ENCODE data around the gene NTSR2. TPM values are rescaled to one million over a fixed set of nuclear protein-coding genes. Genes with fewer than 3 reads are reported as not detected.

Gene NTSR2
- total RNA-seq, 1 experiment from 2014 or later, result not detected

DNA sequence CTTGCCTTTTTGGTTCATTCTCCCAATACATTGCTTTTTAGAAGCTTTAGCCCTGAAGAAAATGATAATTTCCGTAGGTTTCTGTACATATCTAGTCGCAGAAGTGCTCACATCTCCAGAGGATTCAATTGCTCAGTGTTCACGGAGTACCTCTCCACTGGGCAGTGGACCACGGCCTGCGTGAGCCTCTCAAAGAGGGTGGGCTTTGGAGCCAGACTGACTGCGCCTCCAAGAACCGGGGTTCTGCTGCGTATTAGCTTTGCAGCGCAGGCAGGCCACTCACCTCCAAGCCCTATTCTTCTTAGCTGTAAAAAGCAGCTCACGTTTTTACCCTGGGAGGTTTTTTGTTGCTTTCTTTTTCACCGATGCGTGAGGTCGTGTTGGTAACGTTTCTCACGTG lies 35.4 kb downstream of the NTSR2 start:
- BruUV-seq (replicated peaks), result no TSS peak
- Mint-ChIP-seq H3K4me3 (ENCODE audit: low read depth, unreplicated experiment) (no peak overlapping the region), H3K27ac (ENCODE audit: unreplicated experiment) (no peak overlapping the region), H3K27me3 (ENCODE audit: unreplicated experiment) (peaks cover 66% of the 10 kb centered on the region), H3K36me3 (ENCODE audit: insufficient read depth, unreplicated experiment) (no peaks in the 10 kb centered on the region), H3K4me1 (ENCODE audit: low read depth, unreplicated experiment) (no peaks in the 10 kb centered on the region), H3K9me3 (ENCODE audit: low read depth, unreplicated experiment) (no peaks in the 10 kb centered on the region)
- no peak for DNase-seq
- intact Hi-C loops (cut with micrococcal nuclease; ENCODE audit: unreplicated experiment), result no loop called here
- CTCF ChIA-PET, result no interaction called here
- TF ChIP-seq, protein P1, sequence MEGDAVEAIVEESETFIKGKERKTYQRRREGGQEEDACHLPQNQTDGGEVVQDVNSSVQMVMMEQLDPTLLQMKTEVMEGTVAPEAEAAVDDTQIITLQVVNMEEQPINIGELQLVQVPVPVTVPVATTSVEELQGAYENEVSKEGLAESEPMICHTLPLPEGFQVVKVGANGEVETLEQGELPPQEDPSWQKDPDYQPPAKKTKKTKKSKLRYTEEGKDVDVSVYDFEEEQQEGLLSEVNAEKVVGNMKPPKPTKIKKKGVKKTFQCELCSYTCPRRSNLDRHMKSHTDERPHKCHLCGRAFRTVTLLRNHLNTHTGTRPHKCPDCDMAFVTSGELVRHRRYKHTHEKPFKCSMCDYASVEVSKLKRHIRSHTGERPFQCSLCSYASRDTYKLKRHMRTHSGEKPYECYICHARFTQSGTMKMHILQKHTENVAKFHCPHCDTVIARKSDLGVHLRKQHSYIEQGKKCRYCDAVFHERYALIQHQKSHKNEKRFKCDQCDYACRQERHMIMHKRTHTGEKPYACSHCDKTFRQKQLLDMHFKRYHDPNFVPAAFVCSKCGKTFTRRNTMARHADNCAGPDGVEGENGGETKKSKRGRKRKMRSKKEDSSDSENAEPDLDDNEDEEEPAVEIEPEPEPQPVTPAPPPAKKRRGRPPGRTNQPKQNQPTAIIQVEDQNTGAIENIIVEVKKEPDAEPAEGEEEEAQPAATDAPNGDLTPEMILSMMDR (IDR thresholded peaks at IDR 0.05; ENCODE audit: unreplicated experiment), result no peak

DNA sequence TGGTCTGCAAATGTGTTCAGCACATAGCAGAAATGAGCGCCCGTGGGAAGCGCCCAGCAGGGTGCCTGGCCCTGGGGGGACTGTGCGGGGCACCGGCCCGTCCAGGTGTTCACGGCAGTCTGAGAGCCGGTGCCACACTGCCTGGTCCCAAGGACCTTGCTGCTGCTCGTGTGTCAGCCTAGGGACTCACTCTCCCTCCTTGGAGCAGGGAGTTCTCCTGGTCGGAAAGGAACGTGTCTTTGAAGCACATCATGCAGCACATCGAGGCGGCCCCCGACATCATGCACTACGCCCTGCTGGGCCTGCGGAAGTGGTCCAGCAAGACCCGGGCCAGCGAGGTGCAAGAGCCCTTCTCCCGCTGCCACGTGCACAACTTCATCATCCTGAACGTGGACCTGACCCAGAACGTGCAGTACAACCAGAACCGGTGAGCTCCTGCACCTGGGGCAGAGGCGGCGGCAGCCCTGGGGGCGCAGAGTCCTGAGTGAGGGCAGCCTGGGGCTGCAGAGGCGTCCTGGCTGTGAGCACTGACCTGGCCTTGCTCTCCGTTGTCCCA lies 36.0 kb downstream of the NTSR2 start:
- intact Hi-C loops (cut with micrococcal nuclease; ENCODE audit: unreplicated experiment), result no loop called here
- H3K9me3 Mint-ChIP-seq (ENCODE audit: low read depth, unreplicated experiment), result no peaks in the 10 kb centered on the region
- H3K27ac Mint-ChIP-seq (ENCODE audit: unreplicated experiment), result no peak overlapping the region
- DNase-seq, result no peak
- no peaks in the 10 kb centered on the region for H3K4me1 Mint-ChIP-seq (ENCODE audit: low read depth, unreplicated experiment)
- TF ChIP-seq, protein P1 (IDR thresholded peaks at IDR 0.05; ENCODE audit: unreplicated experiment), result no peak
- H3K36me3 Mint-ChIP-seq (ENCODE audit: insufficient read depth, unreplicated experiment), result no peaks in the 10 kb centered on the region
- no peak overlapping the region for H3K4me3 Mint-ChIP-seq (ENCODE audit: low read depth, unreplicated experiment)
- no TSS peak for BruUV-seq (replicated peaks)
- CTCF ChIA-PET, result no interaction called here
- peaks cover 66% of the 10 kb centered on the region for H3K27me3 Mint-ChIP-seq (ENCODE audit: unreplicated experiment)

DNA sequence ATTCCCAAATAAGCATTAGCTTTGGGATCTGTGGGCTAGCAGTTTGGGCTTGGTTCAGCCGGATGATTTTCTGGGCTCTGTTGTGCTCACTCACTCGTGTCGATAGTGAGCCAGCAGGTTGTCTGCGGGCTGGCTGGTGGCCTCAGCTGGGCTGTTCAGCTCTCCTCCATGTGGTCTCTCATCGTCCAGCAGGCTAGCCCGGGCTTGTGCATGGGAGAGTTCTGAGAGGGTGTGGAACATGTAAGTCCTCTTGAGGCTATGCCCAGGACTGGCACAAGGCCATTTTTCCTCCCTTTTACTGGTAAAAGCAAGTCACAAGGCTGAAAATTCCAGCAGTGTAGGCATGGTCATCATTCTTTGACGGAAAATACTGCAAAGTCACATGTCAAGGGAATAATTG lies 38.5 kb downstream of the NTSR2 start:
- CTCF ChIA-PET, result no interaction called here
- DNase-seq, result no peak
- Mint-ChIP-seq H3K4me3 (ENCODE audit: low read depth, unreplicated experiment) (no peak overlapping the region), H3K36me3 (ENCODE audit: insufficient read depth, unreplicated experiment) (no peaks in the 10 kb centered on the region), H3K4me1 (ENCODE audit: low read depth, unreplicated experiment) (no peaks in the 10 kb centered on the region), H3K9me3 (ENCODE audit: low read depth, unreplicated experiment) (no peaks in the 10 kb centered on the region), H3K27me3 (ENCODE audit: unreplicated experiment) (peaks cover 64% of the 10 kb centered on the region), H3K27ac (ENCODE audit: unreplicated experiment) (no peak overlapping the region)
- TF ChIP-seq, protein P1 (IDR thresholded peaks at IDR 0.05; ENCODE audit: unreplicated experiment), result no peak
- intact Hi-C loops (cut with micrococcal nuclease; ENCODE audit: unreplicated experiment), result no loop called here
- BruUV-seq (replicated peaks), result no TSS peak

DNA sequence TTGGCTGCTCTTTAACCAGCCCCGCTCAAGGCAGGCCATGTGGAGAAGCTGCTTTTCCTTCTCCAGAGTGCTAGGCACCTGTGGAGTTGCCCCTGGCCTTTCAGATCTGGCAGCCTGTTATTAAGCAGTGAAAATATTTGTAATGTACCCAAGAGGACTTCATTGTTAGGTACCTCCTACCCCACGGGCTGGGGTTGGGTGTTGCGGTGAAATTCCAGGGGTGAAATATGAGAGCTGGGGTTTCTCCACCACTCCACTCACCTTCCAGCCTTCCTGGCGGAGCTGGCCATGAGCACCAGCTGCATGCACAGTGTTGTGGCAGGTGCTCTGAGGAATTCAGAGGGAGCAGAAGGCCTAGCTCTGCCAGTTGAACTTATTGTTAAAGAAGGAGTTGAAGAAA lies 39.1 kb downstream of the NTSR2 start:
- BruUV-seq (replicated peaks), result no TSS peak
- TF ChIP-seq, protein P1 (IDR thresholded peaks at IDR 0.05; ENCODE audit: unreplicated experiment), result no peak
- intact Hi-C loops (cut with micrococcal nuclease; ENCODE audit: unreplicated experiment), result no loop called here
- H3K4me3 Mint-ChIP-seq (ENCODE audit: low read depth, unreplicated experiment), result no peak overlapping the region
- no peaks in the 10 kb centered on the region for H3K9me3 Mint-ChIP-seq (ENCODE audit: low read depth, unreplicated experiment)
- CTCF ChIA-PET, result no interaction called here
- no peaks in the 10 kb centered on the region for H3K4me1 Mint-ChIP-seq (ENCODE audit: low read depth, unreplicated experiment)
- H3K27ac Mint-ChIP-seq (ENCODE audit: unreplicated experiment), result no peak overlapping the region
- no peak for DNase-seq
- peaks cover 58% of the 10 kb centered on the region for H3K27me3 Mint-ChIP-seq (ENCODE audit: unreplicated experiment)
- H3K36me3 Mint-ChIP-seq (ENCODE audit: insufficient read depth, unreplicated experiment), result no peaks in the 10 kb centered on the region
